Measurements from ENCODE around the gene SLC5A10. TPM values are rescaled to one million over a fixed set of nuclear protein-coding genes. Genes with fewer than 3 reads are reported as not detected.

Gene SLC5A10
- total RNA-seq, 1 donor from 2014 or later: not detected

GRCh38 chr17:18947866-18948265 is 4.1 kb upstream of the SLC5A10 start:
- Histone ChIP-seq H3K36me3 (no peaks in the 10 kb centered on the region), H3K27ac (no peak overlapping the region), H3K9me3 (no peaks in the 10 kb centered on the region), H3K27me3 (no peaks in the 10 kb centered on the region), H3K4me1 (no peaks in the 10 kb centered on the region), H3K4me3 (no peak overlapping the region)
- intact Hi-C loops (cut with DNase I): no loop called here
- TF ChIP-seq, protein P1, sequence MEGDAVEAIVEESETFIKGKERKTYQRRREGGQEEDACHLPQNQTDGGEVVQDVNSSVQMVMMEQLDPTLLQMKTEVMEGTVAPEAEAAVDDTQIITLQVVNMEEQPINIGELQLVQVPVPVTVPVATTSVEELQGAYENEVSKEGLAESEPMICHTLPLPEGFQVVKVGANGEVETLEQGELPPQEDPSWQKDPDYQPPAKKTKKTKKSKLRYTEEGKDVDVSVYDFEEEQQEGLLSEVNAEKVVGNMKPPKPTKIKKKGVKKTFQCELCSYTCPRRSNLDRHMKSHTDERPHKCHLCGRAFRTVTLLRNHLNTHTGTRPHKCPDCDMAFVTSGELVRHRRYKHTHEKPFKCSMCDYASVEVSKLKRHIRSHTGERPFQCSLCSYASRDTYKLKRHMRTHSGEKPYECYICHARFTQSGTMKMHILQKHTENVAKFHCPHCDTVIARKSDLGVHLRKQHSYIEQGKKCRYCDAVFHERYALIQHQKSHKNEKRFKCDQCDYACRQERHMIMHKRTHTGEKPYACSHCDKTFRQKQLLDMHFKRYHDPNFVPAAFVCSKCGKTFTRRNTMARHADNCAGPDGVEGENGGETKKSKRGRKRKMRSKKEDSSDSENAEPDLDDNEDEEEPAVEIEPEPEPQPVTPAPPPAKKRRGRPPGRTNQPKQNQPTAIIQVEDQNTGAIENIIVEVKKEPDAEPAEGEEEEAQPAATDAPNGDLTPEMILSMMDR (IDR thresholded peaks at IDR 0.05): no peak
- DNase-seq (ENCODE audit: low spot score in 2 of 2): no peak

- H3K36me3 ChIP-seq: no peaks in the 10 kb centered on the region
- intact Hi-C loops (cut with DNase I): no loop called here
- DNase-seq (ENCODE audit: low spot score in 2 of 2): no peak
- no peaks in the 10 kb centered on the region for H3K27me3 ChIP-seq
- no peaks in the 10 kb centered on the region for H3K4me1 ChIP-seq
- no peak overlapping the region for H3K4me3 ChIP-seq
- TF ChIP-seq, protein P1 (IDR thresholded peaks at IDR 0.05): no peak
- H3K27ac ChIP-seq: no peak overlapping the region
- no peaks in the 10 kb centered on the region for H3K9me3 ChIP-seq
These were observed 3.4 kb upstream of the SLC5A10 start for GRCh38 chr17:18948476-18949006.

DNA sequence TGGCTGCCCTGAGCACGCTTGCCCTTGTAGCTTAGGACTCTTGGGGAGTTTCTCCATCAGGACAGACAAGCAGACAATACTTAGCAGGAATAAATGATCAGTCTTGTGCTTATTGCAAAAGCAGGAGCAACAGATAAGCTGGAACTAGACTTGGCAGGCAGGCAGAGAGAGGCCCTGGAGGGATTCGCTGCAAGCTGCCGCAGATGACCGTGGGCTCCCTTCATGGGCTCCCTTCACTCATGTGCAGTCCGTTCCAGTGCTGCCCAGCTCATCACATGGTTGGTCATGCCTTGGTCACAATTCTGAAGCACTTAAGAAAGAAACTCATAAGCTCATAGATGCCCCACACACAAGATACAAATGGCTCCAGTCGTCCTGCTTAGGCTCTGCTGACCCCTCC is 2.4 kb upstream of the SLC5A10 start:
- Histone ChIP-seq H3K4me1 (no peaks in the 10 kb centered on the region), H3K4me3 (no peak overlapping the region), H3K9me3 (no peaks in the 10 kb centered on the region), H3K27me3 (no peaks in the 10 kb centered on the region), H3K36me3 (no peaks in the 10 kb centered on the region), H3K27ac (no peak overlapping the region)
- no peak for DNase-seq (ENCODE audit: low spot score in 2 of 2)
- intact Hi-C loops (cut with DNase I): no loop called here
- TF ChIP-seq, protein P1 (IDR thresholded peaks at IDR 0.05): no peak

DNA sequence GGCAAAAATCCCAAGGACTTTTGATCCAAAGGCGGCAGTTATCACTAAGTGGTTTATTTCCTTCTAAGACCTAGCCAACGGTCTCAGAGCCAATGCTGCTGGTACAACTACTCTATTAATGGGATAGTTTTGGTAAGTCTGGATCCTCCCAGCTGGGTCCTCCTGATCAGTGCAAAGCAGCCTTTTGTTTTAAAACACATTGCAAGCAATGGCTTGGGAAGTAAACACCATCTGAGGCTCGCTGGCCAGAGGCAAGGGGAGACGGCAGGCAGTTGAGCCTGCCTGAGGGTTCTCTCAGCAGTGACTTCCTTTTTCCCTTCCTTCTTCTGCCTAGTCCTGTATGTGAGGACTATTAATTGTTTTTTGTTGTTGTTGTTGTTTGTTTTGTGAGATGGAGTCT is 1.6 kb upstream of the SLC5A10 start:
- H3K27ac ChIP-seq: no peak overlapping the region
- DNase-seq (ENCODE audit: low spot score in 2 of 2): no peak
- no peak overlapping the region for H3K4me3 ChIP-seq
- TF ChIP-seq, protein P1 (IDR thresholded peaks at IDR 0.05): no peak
- no peaks in the 10 kb centered on the region for H3K4me1 ChIP-seq
- H3K9me3 ChIP-seq: no peaks in the 10 kb centered on the region
- no peaks in the 10 kb centered on the region for H3K36me3 ChIP-seq
- H3K27me3 ChIP-seq: no peaks in the 10 kb centered on the region
- intact Hi-C loops (cut with DNase I): no loop called here

DNA sequence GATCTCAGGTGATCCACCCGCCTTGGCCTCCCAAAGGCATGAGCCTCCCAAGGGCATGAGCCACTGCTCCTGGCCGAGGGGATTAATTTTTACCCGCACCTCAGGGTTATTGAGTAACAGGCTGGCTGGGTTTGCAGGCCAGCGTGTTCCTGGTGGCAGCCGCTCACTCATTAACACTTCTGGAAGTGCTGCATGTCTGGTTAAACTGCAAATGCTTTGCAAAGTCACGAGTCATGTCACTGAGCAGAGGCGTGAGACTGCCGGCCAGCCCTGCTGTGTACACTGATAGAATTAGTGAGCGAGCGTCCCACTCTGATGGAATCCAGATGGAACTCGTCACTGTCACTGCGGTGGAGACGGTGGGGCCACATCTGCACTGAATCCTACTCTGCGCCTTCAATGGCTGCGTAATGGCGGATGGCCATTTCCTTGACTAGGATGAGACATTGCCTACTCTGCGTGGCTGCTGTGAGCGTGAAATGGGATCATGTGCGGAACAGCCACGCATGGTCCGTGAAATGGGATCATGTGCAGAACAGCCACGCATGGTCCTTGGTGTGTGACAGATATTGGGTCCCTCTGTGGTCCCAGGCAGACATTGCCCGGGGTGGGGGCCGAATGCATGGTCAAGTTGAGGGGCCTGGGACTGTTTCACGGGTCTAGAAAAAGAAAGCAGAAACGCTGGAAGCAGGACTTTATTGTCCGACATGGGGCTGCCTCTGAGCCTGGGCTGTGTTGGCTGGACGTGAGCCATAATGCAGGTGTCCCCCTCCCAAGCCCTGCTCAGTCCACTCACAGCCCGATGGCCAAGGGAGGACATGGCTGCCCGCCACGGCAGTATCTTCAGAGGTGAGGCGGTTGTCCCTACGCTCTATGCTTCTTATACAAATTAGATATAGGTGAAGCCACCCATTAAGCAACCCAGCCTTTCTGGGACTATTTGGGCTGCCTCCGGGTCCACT is 740 bp upstream of the SLC5A10 start:
- H3K4me1 ChIP-seq: no peaks in the 10 kb centered on the region
- no peak overlapping the region for H3K27ac ChIP-seq
- H3K36me3 ChIP-seq: no peaks in the 10 kb centered on the region
- H3K27me3 ChIP-seq: no peaks in the 10 kb centered on the region
- DNase-seq (ENCODE audit: low spot score in 2 of 2): no peak
- no peaks in the 10 kb centered on the region for H3K9me3 ChIP-seq
- no peak overlapping the region for H3K4me3 ChIP-seq
- intact Hi-C loops (cut with DNase I): no loop called here
- TF ChIP-seq, protein P1 (IDR thresholded peaks at IDR 0.05): no peak

All from ascending aorta (tissue), 2 donors.